Putamen (tissue), 1 donor: ENCODE measurements around the gene PCDHGB5.
"Not testable (repeated sequence)": the region's sequence is repeated elsewhere in the genome, so short reads cannot be mapped to it uniquely, and the experiment has no call there.

Experiments
- DNase-seq: peaks from one replicate; pipeline ENCODE4 v3.0.0-alpha.2; 2016; ENCODE audit warnings: low spot score

Gene PCDHGB5

DNA sequence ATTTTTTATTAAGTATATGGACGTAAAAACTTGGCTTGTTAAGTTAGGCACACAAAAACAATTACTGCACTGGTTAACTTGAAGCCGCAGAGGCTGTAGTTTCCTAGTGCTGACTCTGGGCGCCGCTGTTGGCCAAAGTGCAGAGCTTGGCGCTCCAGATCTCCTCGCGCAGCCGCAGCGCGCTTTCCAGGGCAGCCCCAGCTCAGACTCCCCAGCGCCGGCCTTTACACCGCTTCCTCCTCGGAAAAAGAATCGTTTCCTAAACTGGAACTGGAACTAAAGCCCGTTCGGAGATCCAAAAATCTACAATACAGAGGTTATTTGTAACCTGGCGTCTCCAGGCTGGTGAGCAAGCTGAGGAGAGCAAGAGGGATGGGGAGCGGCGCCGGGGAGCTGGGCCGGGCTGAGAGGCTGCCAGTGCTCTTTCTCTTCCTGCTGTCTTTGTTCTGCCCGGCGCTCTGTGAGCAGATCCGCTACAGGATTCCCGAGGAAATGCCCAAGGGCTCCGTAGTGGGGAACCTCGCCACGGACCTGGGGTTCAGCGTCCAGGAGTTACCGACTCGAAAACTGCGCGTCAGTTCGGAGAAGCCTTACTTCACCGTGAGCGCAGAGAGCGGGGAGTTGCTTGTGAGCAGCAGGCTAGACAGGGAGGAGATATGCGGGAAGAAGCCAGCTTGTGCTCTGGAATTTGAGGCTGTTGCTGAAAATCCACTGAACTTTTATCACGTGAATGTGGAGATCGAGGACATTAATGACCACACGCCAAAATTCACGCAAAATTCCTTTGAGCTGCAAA is at the start of gene PCDHGB5:
TSS of gene PCDHGB5 (plus strand) at position 192 of the 796 bp plus-strand sequence. CDS start at position 373, 181 bp downstream.
- not testable (repeated sequence) for DNase-seq

DNA sequence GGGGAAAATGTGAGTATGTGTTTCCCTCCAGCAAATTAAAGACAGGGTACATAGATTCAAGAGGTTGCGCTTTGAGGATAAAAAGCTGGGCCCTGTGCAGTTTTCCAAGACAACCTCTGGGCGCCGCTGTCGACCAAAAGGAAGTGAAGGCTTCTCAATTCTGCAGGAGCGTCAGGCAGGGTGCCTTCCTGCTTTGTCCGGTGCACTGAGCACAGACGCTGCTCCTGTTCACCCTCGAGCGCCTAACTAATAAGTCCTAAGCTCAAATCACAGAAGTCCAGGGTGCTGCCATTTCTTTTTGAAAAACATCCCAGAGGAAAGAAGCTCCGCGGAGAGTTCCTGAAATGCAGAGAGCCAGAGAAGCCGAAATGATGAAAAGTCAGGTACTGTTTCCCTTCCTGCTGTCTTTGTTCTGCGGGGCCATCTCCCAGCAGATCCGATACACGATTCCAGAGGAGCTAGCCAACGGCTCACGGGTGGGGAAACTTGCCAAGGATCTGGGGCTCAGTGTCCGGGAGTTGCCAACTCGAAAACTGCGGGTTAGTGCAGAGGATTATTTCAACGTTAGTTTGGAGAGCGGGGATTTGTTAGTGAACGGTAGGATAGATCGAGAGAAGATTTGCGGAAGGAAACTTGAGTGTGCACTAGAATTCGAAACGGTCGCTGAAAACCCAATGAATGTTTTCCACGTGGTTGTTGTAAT is 47.7 kb upstream of the PCDHGB5 start, which contains the start of gene PCDHGB1:
TSS of gene PCDHGB1 (plus strand) at position 183 of the 703 bp plus-strand sequence. CDS start at position 345, 162 bp downstream.
- no peak for DNase-seq

DNA sequence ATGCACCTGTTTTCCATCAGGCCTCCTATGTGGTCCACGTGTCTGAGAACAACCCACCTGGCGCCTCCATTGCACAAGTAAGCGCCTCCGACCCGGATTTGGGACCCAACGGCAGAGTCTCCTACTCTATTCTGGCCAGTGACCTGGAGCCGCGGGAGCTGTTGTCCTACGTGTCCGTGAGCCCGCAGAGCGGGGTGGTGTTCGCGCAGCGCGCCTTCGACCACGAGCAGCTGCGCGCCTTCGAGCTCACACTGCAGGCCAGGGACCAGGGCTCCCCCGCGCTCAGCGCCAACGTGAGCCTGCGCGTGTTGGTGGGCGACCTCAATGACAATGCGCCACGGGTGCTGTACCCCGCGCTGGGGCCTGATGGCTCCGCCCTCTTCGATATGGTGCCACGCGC is 46.2 kb upstream of the PCDHGB5 start:
- DNase-seq, result no peak

DNA sequence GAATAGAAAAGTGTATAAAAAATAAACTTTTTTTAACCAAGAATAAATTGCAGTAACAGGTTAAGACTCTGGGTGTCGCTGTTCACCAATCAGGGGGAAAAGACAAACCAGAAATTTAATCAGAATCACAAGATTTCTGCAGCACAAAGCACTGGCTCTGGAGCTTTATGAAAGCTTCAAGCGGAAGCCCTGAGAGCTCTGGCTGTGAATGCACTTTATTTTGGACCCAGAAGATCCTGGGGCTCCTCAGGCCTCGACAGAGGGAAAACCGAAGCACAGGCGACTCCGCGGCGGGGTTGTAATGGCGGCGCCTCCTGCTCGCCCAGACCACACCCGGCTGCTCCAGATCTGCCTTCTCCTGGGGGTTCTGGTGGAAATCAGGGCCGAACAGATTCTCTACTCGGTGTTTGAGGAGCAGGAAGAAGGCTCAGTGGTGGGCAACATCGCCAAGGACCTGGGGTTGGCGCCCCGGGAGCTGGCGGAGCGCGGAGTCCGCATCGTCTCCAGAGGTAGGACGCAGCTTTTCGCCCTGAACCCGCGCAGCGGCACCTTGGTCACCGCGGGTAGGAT is 42.8 kb upstream of the PCDHGB5 start, which contains the start of gene PCDHGA4:
TSS of gene PCDHGA4 (plus strand) at position 122 of the 570 bp plus-strand sequence. CDS start at position 209, 87 bp downstream.
- no peak for DNase-seq

DNA sequence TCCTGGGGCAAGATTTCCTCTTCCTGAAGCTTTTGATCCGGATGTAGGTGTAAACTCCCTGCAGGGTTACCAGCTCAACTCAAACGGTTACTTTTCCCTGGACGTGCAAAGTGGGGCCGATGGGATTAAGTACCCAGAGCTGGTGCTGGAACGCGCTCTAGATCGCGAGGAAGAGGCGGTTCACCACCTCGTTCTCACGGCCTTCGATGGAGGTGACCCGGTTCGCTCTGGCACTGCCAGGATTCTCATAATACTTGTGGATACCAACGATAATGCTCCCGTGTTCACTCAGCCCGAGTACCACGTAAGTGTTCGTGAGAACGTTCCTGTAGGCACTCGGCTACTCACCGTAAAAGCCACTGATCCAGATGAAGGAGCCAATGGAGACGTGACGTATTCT is 42.1 kb upstream of the PCDHGB5 start:
- no peak for DNase-seq

DNA sequence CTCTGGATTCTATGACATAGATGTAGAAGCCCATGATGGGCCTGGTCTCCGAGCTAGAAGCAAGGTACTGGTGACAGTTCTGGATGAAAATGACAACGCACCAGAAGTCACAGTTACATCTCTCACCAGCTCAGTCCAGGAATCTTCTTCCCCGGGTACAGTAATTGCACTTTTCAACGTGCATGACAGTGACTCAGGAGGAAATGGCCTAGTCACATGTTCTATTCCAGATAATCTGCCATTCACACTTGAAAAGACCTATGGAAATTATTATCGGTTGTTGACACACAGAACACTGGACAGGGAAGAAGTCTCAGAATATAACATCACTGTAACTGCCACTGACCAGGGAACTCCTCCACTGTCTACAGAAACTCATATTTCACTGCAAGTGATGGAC is 41.6 kb upstream of the PCDHGB5 start:
- DNase-seq, result no peak

DNA sequence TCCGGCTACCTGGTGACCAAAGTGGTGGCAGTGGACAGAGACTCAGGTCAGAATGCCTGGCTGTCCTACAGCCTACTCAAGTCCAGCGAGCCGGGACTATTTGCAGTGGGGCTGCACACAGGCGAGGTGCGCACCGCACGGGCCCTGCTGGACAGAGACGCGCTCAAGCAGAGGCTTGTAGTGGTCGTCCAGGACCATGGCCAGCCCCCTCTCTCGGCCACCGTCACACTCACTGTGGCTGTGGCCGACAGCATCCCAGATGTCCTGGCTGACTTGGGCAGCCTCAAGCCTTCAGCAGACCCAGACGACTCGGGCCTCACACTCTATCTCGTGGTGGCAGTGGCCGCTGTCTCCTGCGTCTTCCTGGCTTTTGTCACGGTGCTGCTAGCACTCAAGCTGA is 40.8 kb upstream of the PCDHGB5 start:
- no peak for DNase-seq

DNA sequence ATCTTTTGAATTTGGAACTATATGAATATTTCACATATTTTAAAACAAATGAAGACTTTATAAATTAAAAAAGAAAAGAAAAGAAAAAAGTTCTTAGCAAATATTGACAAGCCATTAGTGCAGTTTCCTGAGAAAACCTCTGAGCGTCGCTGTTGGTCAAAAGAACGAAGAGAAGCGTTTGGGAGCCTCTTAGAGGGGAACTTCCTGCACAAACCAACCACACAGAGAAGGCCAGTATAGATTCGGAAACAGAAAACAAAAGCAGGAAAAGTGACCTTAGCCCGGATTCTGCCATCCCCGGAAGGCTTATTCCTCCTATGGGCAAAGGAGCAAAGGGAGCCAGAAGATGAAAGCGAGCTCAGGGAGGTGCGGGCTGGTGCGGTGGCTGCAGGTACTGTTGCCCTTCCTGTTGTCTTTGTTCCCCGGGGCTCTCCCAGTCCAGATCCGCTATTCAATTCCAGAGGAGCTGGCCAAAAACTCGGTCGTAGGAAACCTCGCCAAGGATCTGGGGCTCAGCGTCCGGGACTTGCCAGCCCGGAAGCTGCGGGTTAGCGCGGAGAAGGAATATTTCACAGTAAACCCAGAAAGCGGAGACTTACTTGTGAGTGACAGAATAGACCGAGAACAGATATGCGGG is 37.8 kb upstream of the PCDHGB5 start, which contains the start of gene PCDHGB2:
TSS of gene PCDHGB2 (plus strand) at position 205 of the 637 bp plus-strand sequence. CDS start at position 347, 142 bp downstream.
- DNase-seq, result no peak

DNA sequence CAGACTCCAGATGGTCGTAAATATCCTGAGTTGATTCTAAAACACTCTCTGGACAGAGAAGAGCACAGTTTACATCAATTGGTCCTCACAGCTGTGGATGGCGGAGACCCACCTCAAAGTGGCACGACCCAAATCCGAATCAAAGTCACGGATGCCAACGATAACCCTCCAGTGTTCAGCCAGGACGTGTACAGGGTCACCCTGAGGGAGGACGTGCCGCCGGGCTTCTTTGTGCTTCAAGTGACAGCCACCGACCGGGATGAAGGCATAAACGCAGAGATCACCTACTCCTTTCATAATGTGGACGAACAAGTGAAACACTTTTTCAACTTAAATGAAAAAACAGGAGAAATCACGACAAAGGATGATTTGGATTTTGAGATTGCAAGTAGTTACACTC is 37.1 kb upstream of the PCDHGB5 start:
- no peak for DNase-seq

DNA sequence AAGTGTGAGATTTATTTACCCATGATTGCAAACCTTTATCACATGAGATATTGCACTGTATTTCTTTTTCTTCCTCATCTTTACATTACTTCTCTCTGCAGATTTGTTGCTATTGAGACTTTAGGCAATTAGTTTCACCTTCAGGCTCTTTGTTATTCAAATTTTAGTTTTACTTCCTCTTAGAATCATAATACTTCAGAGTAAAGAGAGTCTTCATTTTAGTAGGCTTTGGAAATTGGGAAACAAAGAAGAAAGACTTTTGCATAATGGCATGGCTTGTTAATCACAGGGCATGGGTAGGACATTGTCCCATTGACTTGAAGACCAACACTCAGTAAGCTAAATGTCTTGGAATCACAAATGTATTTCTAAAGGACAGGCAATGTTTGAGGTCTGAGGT is 35.0 kb upstream of the PCDHGB5 start:
- no peak for DNase-seq

DNA sequence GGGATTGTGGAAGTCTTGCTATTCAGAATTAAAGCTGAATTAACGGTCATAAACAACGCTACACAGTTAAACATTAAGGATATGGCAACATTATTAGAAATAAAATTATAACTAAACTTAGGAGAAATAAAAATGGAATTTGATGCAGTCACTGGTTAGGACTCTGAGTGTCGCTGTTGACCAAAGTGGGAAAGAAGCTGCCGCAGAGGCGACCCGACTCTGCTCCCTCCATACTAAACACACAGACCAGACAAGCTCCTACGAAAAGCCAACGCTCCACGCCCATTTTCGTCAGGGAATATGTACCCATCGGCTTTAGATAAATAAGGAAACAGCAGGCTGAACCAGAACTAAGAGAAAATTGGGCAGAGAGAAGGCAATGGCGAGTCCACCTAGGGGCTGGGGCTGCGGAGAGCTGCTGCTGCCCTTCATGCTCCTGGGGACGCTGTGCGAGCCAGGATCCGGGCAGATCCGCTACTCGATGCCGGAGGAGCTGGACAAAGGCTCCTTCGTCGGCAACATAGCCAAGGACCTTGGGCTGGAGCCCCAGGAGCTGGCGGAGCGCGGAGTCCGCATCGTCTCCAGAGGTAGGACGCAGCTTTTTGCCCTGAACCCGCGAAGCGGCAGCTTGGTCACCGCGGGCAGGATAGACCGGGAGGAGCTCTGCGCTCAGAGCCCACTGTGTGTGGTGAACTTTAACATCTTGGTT is 33.6 kb upstream of the PCDHGB5 start, which contains the start of gene PCDHGA5:
TSS of gene PCDHGA5 (plus strand) at position 211 of the 709 bp plus-strand sequence. CDS start at position 380, 169 bp downstream.
- DNase-seq, result no peak

DNA sequence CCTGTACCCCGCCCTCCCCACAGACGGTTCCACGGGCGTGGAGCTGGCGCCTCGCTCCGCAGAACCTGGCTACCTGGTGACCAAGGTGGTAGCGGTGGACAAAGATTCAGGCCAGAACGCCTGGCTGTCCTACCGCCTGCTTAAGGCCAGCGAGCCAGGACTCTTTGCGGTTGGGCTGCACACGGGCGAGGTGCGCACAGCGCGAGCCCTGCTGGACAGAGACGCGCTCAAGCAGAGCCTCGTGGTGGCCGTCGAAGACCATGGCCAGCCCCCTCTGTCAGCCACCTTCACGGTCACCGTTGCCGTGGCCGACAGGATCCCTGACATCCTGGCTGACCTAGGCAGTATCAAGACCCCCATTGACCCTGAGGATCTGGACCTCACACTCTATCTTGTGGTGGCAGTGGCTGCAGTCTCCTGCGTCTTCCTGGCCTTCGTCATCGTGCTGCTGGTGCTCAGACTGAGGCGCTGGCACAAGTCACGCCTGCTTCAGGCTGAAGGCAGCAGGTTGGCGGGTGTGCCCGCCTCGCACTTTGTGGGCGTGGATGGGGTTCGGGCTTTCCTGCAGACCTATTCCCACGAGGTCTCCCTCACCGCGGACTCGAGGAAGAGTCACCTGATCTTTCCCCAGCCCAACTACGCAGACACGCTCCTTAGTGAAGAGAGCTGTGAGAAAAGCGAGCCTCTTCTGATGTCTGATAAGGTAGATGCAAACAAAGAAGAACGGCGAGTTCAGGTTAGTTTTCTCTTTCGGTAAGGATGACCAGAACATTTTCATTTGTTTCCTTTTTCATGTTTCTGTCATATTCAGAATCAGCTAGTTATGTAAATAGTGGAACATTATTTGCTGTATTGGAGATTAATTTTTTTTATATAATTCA is 31.5 kb upstream of the PCDHGB5 start:
- no peak for DNase-seq

DNA sequence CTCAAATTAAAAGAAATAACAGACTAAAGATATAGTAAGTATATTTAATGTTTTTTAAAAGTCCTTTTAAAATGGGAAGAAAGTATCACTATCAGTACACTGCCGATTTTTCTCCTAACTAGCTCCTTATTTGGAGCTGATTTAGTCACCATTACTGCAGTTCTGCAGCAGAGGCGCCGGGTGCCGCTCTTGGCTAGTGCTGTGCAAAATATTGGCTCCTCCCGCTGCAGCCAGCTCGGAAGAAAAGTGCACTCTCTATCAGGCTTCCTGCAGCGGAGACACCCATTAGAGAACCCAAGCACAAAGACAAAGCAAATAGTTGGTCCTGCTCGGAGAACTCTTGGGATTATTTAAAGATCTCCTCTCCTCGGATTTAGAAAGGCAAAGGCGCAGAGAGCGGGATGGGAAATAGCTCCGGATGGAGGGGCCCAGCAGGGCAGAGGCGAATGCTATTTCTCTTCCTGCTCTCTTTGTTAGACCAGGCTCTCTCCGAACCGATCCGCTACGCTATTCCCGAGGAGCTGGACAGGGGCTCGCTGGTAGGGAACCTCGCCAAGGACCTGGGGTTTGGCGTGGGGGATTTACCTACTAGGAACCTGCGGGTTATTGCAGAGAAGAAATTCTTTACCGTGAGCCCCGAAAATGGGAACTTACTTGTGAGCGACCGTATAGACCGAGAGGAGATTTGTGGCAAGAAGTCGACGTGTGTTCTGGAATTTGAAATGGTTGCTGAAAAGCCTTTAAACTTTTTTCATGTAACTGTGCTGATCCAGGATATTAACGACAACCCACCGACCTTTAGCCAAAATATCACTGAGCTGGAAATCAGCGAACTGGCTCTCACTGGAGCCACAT is 27.5 kb upstream of the PCDHGB5 start, which contains the start of gene PCDHGB3:
TSS of gene PCDHGB3 (plus strand) at position 249 of the 855 bp plus-strand sequence. CDS start at position 402, 153 bp downstream.
- no peak for DNase-seq

DNA sequence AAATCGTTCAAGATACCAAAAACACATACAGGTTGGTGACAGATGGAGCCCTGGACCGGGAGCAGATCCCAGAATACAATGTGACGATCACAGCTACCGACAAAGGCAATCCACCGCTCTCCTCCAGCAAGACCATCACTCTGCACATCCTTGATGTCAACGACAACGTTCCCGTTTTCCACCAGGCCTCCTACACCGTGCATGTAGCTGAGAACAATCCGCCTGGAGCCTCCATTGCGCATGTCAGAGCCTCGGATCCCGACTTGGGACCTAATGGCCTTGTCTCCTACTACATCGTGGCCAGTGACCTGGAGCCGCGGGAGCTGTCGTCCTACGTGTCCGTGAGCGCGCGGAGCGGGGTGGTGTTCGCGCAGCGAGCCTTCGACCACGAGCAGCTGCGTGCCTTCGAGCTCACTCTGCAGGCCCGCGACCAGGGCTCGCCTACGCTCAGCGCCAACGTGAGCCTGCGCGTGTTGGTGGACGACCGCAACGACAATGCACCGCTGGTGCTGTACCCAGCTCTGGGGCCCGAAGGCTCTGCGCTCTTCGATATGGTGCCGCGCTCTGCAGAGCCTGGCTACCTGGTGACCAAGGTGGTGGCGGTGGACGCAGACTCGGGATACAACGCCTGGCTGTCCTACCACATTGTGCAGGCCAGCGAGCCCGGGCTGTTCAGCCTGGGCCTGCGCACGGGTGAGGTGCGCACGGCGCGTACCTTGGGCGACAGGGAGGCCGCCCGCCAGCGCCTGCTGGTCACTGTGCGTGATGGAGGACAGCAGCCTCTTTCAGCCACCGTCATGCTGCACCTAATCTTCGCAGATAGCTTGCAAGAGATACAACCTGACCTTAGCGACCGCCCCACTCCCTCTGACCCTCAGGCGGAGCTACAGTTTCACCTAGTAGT is 25.9 kb upstream of the PCDHGB5 start:
- no peak for DNase-seq

DNA sequence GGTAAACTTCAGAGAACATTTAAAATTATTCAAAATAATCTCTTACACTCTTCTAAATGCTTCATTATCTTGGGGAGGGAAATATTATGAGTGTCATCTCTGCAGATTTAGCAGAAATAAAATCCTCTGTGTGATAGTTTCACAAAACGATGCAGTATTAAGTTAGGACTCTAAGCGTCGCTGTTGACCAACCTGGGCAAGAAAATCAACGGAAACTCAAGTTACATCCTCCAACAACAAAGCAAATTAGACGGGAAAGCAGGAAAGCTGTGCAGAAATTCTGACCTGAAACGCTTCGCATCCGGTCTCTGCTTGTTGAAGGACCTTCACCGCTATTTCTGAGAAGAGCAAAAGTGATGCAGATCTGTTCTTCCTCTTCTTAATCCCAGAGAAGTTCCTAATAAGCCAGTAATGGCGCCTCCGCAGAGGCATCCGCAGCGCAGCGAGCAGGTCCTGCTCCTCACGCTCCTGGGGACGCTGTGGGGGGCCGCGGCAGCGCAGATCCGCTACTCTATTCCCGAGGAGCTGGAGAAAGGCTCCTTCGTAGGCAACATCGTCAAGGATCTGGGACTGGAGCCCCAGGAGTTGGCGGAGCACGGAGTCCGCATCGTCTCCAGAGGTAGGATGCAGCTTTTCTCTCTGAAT is 24.0 kb upstream of the PCDHGB5 start, which contains the start of gene PCDHGA6:
TSS of gene PCDHGA6 (plus strand) at position 219 of the 645 bp plus-strand sequence. CDS start at position 412, 193 bp downstream.
- no peak for DNase-seq

DNA sequence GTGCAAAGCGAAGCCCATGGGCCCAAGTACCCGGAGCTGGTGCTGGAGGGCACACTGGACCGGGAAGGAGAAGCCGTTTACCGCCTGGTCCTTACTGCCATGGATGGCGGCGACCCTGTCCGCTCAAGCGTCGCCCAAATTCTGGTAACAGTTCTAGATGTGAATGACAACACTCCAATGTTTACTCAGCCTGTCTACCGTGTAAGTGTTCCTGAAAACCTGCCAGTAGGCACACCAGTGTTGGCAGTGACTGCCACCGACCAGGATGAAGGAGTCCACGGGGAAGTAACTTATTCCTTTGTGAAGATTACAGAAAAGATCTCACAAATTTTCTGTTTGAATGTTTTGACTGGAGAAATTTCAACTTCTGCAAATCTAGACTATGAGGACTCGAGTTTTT is 23.1 kb upstream of the PCDHGB5 start:
- DNase-seq, result no peak

DNA sequence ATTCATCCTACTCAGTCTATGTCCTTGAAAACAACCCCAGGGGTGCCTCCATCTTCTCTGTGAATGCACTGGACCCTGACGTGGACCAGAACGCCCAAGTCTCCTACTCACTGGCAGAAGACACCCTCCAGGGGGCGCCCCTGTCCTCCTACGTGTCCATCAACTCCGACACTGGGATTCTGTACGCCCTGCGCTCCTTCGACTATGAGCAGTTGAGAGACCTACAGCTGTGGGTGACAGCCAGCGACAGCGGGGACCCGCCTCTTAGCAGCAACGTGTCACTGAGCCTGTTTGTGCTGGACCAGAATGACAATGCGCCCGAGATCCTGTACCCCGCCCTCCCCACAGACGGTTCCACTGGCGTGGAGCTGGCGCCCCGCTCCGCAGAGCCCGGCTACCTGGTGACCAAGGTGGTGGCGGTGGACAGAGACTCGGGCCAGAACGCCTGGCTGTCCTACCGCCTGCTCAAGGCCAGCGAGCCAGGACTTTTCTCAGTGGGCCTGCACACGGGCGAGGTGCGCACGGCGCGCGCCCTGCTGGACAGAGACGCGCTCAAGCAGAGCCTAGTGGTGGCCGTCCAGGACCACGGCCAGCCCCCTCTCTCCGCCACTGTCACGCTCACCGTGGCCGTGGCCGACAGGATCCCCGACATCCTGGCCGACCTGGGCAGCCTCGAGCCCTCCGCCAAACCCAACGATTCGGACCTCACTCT is 22.1 kb upstream of the PCDHGB5 start:
- DNase-seq, result not testable (repeated sequence)
